ENCODE measurements around the gene PPP2R2B.

GRCh38 chr5:146894753-146895521, 16.4 kb upstream of the PPP2R2B start:
- no peak for TF ChIP-seq CTCF (IDR thresholded peaks at IDR 0.05)
- TF ChIP-seq EP300 (IDR thresholded peaks at IDR 0.05): no peak
- TF ChIP-seq RARB (CRISPR knock-in tag; IDR thresholded peaks at IDR 0.05): no peak
- no peak for TF ChIP-seq ELK1 (IDR thresholded peaks at IDR 0.05; ENCODE audit: low read depth, low read length)
- TF ChIP-seq MAZ (IDR thresholded peaks at IDR 0.05; ENCODE audit: borderline replicate concordance, low read depth, low read length): no peak
- no peak for TF ChIP-seq POLR2AphosphoS2 (conservative IDR thresholded peaks at IDR 0.05; ENCODE audit: low read length)
- no peak for TF ChIP-seq POLR2A (IDR thresholded peaks at IDR 0.05; ENCODE audit: low read length)
- TF ChIP-seq TFCP2L1 (CRISPR knock-in tag; IDR thresholded peaks at IDR 0.05): no peak
- TF ChIP-seq RNF2 (IDR thresholded peaks at IDR 0.05; ENCODE audit: borderline replicate concordance, low read depth): no peak
